ENCODE results near the gene DLEC1.

DNA sequence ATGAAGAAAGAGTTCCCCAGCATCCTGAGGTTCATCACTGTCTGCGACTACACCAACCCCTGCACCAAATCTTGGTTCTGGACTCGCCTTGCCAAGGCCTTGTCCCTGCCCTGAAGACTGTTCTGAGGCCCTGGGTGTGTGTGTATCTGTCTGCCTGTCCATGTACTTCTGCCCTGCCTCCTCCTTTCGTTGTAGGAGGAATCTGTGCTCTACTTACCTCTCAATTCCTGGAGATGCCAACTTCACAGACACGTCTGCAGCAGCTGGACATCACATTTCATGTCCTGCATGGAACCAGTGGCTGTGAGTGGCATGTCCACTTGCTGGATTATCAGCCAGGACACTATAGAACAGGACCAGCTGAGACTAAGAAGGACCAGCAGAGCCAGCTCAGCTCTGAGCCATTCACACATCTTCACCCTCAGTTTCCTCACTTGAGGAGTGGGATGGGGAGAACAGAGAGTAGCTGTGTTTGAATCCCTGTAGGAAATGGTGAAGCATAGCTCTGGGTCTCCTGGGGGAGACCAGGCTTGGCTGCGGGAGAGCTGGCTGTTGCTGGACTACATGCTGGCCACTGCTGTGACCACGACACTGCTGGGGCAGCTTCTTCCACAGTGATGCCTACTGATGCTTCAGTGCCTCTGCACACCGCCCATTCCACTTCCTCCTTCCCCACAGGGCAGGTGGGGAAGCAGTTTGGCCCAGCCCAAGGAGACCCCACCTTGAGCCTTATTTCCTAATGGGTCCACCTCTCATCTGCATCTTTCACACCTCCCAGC is 102.4 kb downstream of the DLEC1 start:
- TF ChIP-seq POLR2A (IDR thresholded peaks at IDR 0.05) (no peak), EP300 (IDR thresholded peaks at IDR 0.05) (no peak)
- TF ChIP-seq, protein P1, sequence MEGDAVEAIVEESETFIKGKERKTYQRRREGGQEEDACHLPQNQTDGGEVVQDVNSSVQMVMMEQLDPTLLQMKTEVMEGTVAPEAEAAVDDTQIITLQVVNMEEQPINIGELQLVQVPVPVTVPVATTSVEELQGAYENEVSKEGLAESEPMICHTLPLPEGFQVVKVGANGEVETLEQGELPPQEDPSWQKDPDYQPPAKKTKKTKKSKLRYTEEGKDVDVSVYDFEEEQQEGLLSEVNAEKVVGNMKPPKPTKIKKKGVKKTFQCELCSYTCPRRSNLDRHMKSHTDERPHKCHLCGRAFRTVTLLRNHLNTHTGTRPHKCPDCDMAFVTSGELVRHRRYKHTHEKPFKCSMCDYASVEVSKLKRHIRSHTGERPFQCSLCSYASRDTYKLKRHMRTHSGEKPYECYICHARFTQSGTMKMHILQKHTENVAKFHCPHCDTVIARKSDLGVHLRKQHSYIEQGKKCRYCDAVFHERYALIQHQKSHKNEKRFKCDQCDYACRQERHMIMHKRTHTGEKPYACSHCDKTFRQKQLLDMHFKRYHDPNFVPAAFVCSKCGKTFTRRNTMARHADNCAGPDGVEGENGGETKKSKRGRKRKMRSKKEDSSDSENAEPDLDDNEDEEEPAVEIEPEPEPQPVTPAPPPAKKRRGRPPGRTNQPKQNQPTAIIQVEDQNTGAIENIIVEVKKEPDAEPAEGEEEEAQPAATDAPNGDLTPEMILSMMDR (IDR thresholded peaks at IDR 0.05), result no peak
